Measurements from ENCODE around the gene TESK1. TPM values are rescaled to one million over a fixed set of nuclear protein-coding genes. Genes with fewer than 3 reads are reported as not detected.

Gene TESK1
- total and polyA plus RNA-seq, 2 of the 8 experiments (the other 6 are each of a cell fraction or from before 2014, with no cell fraction given) = 13.5 to 13.9 TPM

- peaks cover 0 to 7% (median 0%) of the 10 kb centered on the region in 4 experiments; a peak in 1 of 7 replicates for H3K27me3 ChIP-seq (replicated peaks in 1 of 4; ENCODE audit: control insufficient read depth in 3 of 4, extremely low read depth in 1 of 4, insufficient read depth in 3 of 4, low read length in 3 of 4)
- peaks cover 10% of the 10 kb centered on the region for H3K23me2 ChIP-seq (ENCODE audit: low read depth, low read length)
- peak overlapping the region in 3 of 4 experiments; percentile 42 to 90 (median 88); a peak in 5 of 7 replicates for H3K9ac ChIP-seq (replicated peaks in 1 of 4; ENCODE audit: extremely low read depth in 1 of 4, low read depth in 3 of 4, low read length in 3 of 4)
- H3K4me1 ChIP-seq (replicated peaks in 1 of 4; ENCODE audit: control insufficient read depth in 3 of 4, insufficient read depth in 4 of 4, low read length in 3 of 4) = peaks cover 0 to 2% (median 0%) of the 10 kb centered on the region in 4 experiments; a peak in 4 of 7 replicates
- H2BK5ac ChIP-seq (ENCODE audit: low read depth, low read length) = 0 out of 2 replicates have a peak overlapping the region, but pooled peaks have one; percentile 94
- CTCF ChIA-PET (ENCODE audit: partially characterized antibody) = interaction anchor here (0.9 to 15.9 kb wide), 11 partner anchors 11 to 97 kb away, joined by 3 to 347 read pairs (median 9); partner anchors contain the start of genes CA9, CREB3, SIT1 and TLN1
- no peak overlapping the region for H4K5ac ChIP-seq (ENCODE audit: insufficient read length, low read depth, low read length)
- 8% methylated on average over 2 of the region's 2 CpGs; no CpG with 5 or more reads in 1 of the 2 experiments for WGBS, 2 experiments (ENCODE audit: extremely low coverage in 1 of 2, insufficient coverage in 1 of 2, insufficient read length in 1 of 2, insufficient replicate concordance in 2 of 2, low coverage in 1 of 2, low lambda C conversion rate in 2 of 2, missing lambda C conversion rate in 1 of 2)
- H3K79me1 ChIP-seq (ENCODE audit: low read depth, low read length) = peaks cover 2% of the 10 kb centered on the region; the same call in 1 of the 2 replicates
- no peak overlapping the region for H3K14ac ChIP-seq (ENCODE audit: insufficient read length)
- H3K56ac ChIP-seq (replicated peaks; ENCODE audit: insufficient read length, low read depth, low read length) = peak overlapping the region; percentile 36
- H2AK5ac ChIP-seq (ENCODE audit: low read depth, low read length) = no peak overlapping the region
- DNase-seq (ENCODE audit: low read depth in 1 of 2, low spot score in 2 of 2) (no peak), FAIRE-seq (no peak)
- peaks cover 6 to 32% (median 13%) of the 10 kb centered on the region in 4 experiments for H3K36me3 ChIP-seq (ENCODE audit: control insufficient read depth in 2 of 4, insufficient read depth in 4 of 4, low read length in 3 of 4)
- peak overlapping the region; percentile 70 to 92 (median 86) for H3K4me3 ChIP-seq (ENCODE audit: extremely low read depth in 1 of 4, insufficient read depth in 2 of 4, low read depth in 3 of 4, low read length in 4 of 4)
- no peaks in the 10 kb centered on the region for H3K79me2 ChIP-seq (ENCODE audit: control insufficient read depth in 1 of 2, insufficient read depth in 2 of 2, low read length in 2 of 2)
- H3K27ac ChIP-seq (ENCODE audit: low read depth, low read length) = peak overlapping the region; percentile 99; the same call in 1 of the 2 replicates
- H3K9me3 ChIP-seq (ENCODE audit: insufficient read depth in 2 of 2, low read depth in 1 of 2, low read length in 1 of 2) = no peaks in the 10 kb centered on the region
- peak overlapping the region; percentile 77 to 92 for H3K4me2 ChIP-seq (ENCODE audit: insufficient read depth in 1 of 2, low read depth in 2 of 2, low read length in 2 of 2)
- H2BK120ac ChIP-seq (replicated peaks; ENCODE audit: low read depth, low read length) = no peak overlapping the region
- 0 out of 2 replicates have a peak overlapping the region, but pooled peaks have one; percentile 23 for H2BK12ac ChIP-seq (ENCODE audit: low read depth, low read length)
- H4K20me1 ChIP-seq (replicated peaks in 1 of 2; ENCODE audit: control insufficient read depth in 1 of 2, insufficient read depth in 2 of 2, low read length in 2 of 2) = peaks cover 2 to 6% of the 10 kb centered on the region in 2 experiments
- H3K18ac ChIP-seq (ENCODE audit: extremely low read depth, low read length) = no peak overlapping the region
- H3K23ac ChIP-seq (ENCODE audit: insufficient read length) = no peak overlapping the region
- no peak overlapping the region for H4K8ac ChIP-seq (ENCODE audit: extremely low read depth, insufficient read depth, low read length)
- POLR2A ChIA-PET (ENCODE audit: partially characterized antibody) = interaction anchor here (1.0 to 7.9 kb wide), 9 partner anchors 11 to 587 kb away, joined by 3 to 84 read pairs (median 6); partner anchors contain the start of genes CA9, TPM2 and VCP
- H3K4ac ChIP-seq (replicated peaks; ENCODE audit: insufficient read length, low read depth, low read length) = no peak overlapping the region
- no peak overlapping the region for H2BK15ac ChIP-seq (ENCODE audit: low read length)
- no peak overlapping the region for H2BK20ac ChIP-seq (ENCODE audit: low read length)
- no peak overlapping the region for H4K91ac ChIP-seq (replicated peaks; ENCODE audit: insufficient read length, low read length)
- no peak overlapping the region for H2AFZ ChIP-seq (ENCODE audit: low read length)
- TF ChIP-seq BRCA1 (IDR thresholded peaks at IDR 0.05; ENCODE audit: low read depth, low read length) (no peak), USF2 (IDR thresholded peaks at IDR 0.05; ENCODE audit: low read length) (no peak), POU5F1 (IDR thresholded peaks at IDR 0.05; ENCODE audit: low read depth, low read length) (no peak), KDM4A (IDR thresholded peaks at IDR 0.05; ENCODE audit: low read depth, low read length, severe bottlenecking) (no peak), MAX (IDR thresholded peaks at IDR 0.05) (no peak), JUND (IDR thresholded peaks at IDR 0.05; ENCODE audit: low read length) (no peak), RAD21 (IDR thresholded peaks at IDR 0.05 in 1 of 2, conservative IDR thresholded peaks at IDR 0.05 in 1 of 2; ENCODE audit: low read depth in 2 of 2, low read length in 2 of 2) (no peak), NRF1 (IDR thresholded peaks at IDR 0.05; ENCODE audit: low read depth, low read length) (no peak), FOSL1 (IDR thresholded peaks at IDR 0.05; ENCODE audit: insufficient read depth, low read depth, low read length) (no peak), GTF2F1 (IDR thresholded peaks at IDR 0.05; ENCODE audit: borderline replicate concordance, low read depth, low read length) (no peak)
- TF ChIP-seq, protein P1, sequence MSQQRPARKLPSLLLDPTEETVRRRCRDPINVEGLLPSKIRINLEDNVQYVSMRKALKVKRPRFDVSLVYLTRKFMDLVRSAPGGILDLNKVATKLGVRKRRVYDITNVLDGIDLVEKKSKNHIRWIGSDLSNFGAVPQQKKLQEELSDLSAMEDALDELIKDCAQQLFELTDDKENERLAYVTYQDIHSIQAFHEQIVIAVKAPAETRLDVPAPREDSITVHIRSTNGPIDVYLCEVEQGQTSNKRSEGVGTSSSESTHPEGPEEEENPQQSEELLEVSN (IDR thresholded peaks at IDR 0.05) = no peak
Observed at GRCh38 chr9:35658968-35659220, 53.8 kb downstream of the TESK1 start.
